SK-N-SH (cell line): ENCODE results near the gene GDF9.

ENCODE experiments used
- CHD2 ChIP-seq: fragments of 150-350 bp; IDR thresholded peaks from 2 replicates; pipeline ENCODE4 v1.6.1; 2018; ENCODE audit warnings: low read length; ENCODE audit not compliant: partially characterized antibody
- EP300 ChIP-seq, 2 experiments: IDR thresholded peaks; 2 replicates each; pipeline versions ENCODE4 v1.4.0 to v1.6.1; 2012; ENCODE audit warnings: borderline replicate concordance in 1 of 2, low read depth in 1 of 2, low read length in 1 of 2
- EZH2phosphoT487 ChIP-seq: fragments of 200-600 bp; sonication (generic); IDR thresholded peaks from 2 replicates; pipeline ENCODE4 v1.6.1; 2017; ENCODE audit warnings: low read depth, mixed run types, mild to moderate bottlenecking, antibody characterized with exemption, moderate library complexity, borderline replicate concordance
- GABPA ChIP-seq: IDR thresholded peaks from 2 replicates; pipeline ENCODE4 v1.4.0; 2012; ENCODE audit warnings: low read depth, mild to moderate bottlenecking
- GATA2 ChIP-seq: sonication (generic); formaldehyde crosslinking; IDR thresholded peaks from 2 replicates; pipeline ENCODE4 v1.5.0; 2020; ENCODE audit warnings: mild to moderate bottlenecking, missing genetic modification reagents
- JUND ChIP-seq: IDR thresholded peaks from 2 replicates; pipeline ENCODE4 v1.4.0; 2012
- NRF1 ChIP-seq: IDR thresholded peaks from 2 replicates; pipeline ENCODE4 v1.6.1; 2012; ENCODE audit warnings: low read depth, mild to moderate bottlenecking, low read length
- RFX5 ChIP-seq: IDR thresholded peaks from 2 replicates; pipeline ENCODE4 v1.6.1; 2012; ENCODE audit warnings: mild to moderate bottlenecking, improper control_type of control experiment, low read length
- RXRA ChIP-seq: IDR thresholded peaks from 2 replicates; pipeline ENCODE4 v1.4.0; 2012; ENCODE audit warnings: low read depth, mild to moderate bottlenecking, borderline replicate concordance
- SIN3A ChIP-seq: IDR thresholded peaks from 2 replicates; pipeline ENCODE4 v1.6.1; 2012; ENCODE audit warnings: low read depth, mild to moderate bottlenecking, low read length, moderate library complexity, borderline replicate concordance
- TCF12 ChIP-seq: IDR thresholded peaks from 2 replicates; pipeline ENCODE4 v1.4.0; 2012
- TEAD4 ChIP-seq: IDR thresholded peaks from 2 replicates; pipeline ENCODE4 v1.4.0; 2012; ENCODE audit warnings: mild to moderate bottlenecking, borderline replicate concordance; ENCODE audit not compliant: insufficient read depth
- TF ChIP-seq, protein P1 (sequence below): fragments of 200-600 bp; sonication (generic); IDR thresholded peaks from 2 replicates; pipeline ENCODE4 v1.6.1; 2017; ENCODE audit warnings: antibody characterized with exemption, mild to moderate bottlenecking, moderate library complexity
- TF ChIP-seq, protein P2 (sequence below): IDR thresholded peaks from 2 replicates; pipeline ENCODE4 v1.4.0; 2012; ENCODE audit warnings: low read depth

DNA sequence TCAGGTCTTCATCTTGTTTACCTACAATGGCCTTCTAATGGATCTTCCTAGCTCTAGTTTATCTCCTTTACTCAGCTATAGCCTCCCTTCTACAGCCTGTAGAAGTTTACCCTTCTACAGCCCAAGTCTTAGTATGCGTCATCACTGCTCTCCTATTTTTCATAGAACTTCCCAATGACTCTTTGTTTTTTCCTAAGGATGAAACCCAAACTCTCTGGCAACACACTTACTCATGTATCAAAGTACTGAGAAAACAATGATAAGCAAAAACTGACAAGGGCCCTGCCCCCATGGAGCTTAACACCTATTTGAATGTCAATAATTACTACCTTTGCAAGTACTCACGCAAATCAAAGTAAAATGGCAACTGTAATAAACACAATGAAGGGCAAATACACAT is 40.9 kb upstream of the GDF9 start:
- TF ChIP-seq, protein P1, sequence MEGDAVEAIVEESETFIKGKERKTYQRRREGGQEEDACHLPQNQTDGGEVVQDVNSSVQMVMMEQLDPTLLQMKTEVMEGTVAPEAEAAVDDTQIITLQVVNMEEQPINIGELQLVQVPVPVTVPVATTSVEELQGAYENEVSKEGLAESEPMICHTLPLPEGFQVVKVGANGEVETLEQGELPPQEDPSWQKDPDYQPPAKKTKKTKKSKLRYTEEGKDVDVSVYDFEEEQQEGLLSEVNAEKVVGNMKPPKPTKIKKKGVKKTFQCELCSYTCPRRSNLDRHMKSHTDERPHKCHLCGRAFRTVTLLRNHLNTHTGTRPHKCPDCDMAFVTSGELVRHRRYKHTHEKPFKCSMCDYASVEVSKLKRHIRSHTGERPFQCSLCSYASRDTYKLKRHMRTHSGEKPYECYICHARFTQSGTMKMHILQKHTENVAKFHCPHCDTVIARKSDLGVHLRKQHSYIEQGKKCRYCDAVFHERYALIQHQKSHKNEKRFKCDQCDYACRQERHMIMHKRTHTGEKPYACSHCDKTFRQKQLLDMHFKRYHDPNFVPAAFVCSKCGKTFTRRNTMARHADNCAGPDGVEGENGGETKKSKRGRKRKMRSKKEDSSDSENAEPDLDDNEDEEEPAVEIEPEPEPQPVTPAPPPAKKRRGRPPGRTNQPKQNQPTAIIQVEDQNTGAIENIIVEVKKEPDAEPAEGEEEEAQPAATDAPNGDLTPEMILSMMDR: no peak
- no peak for TF ChIP-seq SIN3A
- no peak for TF ChIP-seq CHD2
- TF ChIP-seq RXRA: no peak
- TF ChIP-seq, protein P2, sequence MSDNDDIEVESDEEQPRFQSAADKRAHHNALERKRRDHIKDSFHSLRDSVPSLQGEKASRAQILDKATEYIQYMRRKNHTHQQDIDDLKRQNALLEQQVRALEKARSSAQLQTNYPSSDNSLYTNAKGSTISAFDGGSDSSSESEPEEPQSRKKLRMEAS: no peak
- TF ChIP-seq RFX5: no peak
- no peak for TF ChIP-seq NRF1
- no peak for TF ChIP-seq JUND
- TF ChIP-seq TEAD4: no peak
- TF ChIP-seq EP300 (IDR thresholded peaks at IDR 0.05; ENCODE audit: borderline replicate concordance in 1 of 2, low read depth in 1 of 2, low read length in 1 of 2): no peak
- no peak for TF ChIP-seq TCF12
- no peak for TF ChIP-seq EZH2phosphoT487
- no peak for TF ChIP-seq GATA2 (CRISPR knock-in tag)
- TF ChIP-seq GABPA: no peak
